Fibroblast of villous mesenchyme (primary cell): ENCODE results near the gene FOXN3. TPM values are rescaled to one million over a fixed set of nuclear protein-coding genes. Genes with fewer than 3 reads are reported as not detected.

Experiments
- DNase-seq: peaks from one replicate; pipeline ENCODE4 v3.0.0-alpha.2; 2010; ENCODE audit warnings: low read depth
- H3K4me3 ChIP-seq: 2 replicates; pipeline ENCODE4 v1.5.1; 2011; ENCODE audit warnings: low read depth, mild to moderate bottlenecking, low read length
- CTCF ChIP-seq: IDR thresholded peaks from 2 replicates; pipeline ENCODE4 v1.5.1; 2012; ENCODE audit warnings: low read depth, mild to moderate bottlenecking, low read length; ENCODE audit not compliant: insufficient read depth
- total RNA-seq: library from RNA; depleted of rRNA; stranded (reverse); fragments of >200 nt; gene quantifications from 2 replicates; pipeline ENCODE4 v1.2.3, GENCODE V29; 2012

The FOXN3 gene
- total RNA-seq, 1 donor: 33.2 TPM

- TF ChIP-seq CTCF: no peak
- no peak for DNase-seq
- H3K4me3 ChIP-seq: no peak overlapping the region
Measured at GRCh38 chr14:89226801-89227495, 190.1 kb downstream of the FOXN3 start.

- DNase-seq: no peak
- TF ChIP-seq CTCF: no peak
- H3K4me3 ChIP-seq: no peak overlapping the region
Measured at GRCh38 chr14:89225607-89226006, 191.4 kb downstream of the FOXN3 start.

GRCh38 chr14:89221109-89221810, 195.8 kb downstream of the FOXN3 start:
- TF ChIP-seq CTCF: no peak
- no peak overlapping the region for H3K4me3 ChIP-seq
- DNase-seq: peak; percentile 42

GRCh38 chr14:89219051-89219450, 198.0 kb downstream of the FOXN3 start:
- no peak for DNase-seq
- H3K4me3 ChIP-seq: no peak overlapping the region
- TF ChIP-seq CTCF: no peak

- H3K4me3 ChIP-seq: no peak overlapping the region
- DNase-seq: peak; percentile 60
- TF ChIP-seq CTCF: no peak
Measured at GRCh38 chr14:89217891-89218290, 199.1 kb downstream of the FOXN3 start.

- no peak for TF ChIP-seq CTCF
- DNase-seq: no peak
- H3K4me3 ChIP-seq: no peak overlapping the region
Measured at GRCh38 chr14:89215531-89215930, 201.5 kb downstream of the FOXN3 start.
